ENCODE measurements around the gene GRIN2A.

GRCh38 chr16:10114409-10114808 lies 67.8 kb downstream of the GRIN2A start:
- TF ChIP-seq CTCF (IDR thresholded peaks at IDR 0.05) (no peak), POLR2A (IDR thresholded peaks at IDR 0.05) (no peak)
